Small intestine (tissue), 7 donors: ENCODE results near the gene TMEM120B. TPM values are rescaled to one million over a fixed set of nuclear protein-coding genes. Genes with fewer than 3 reads are reported as not detected.
"Not testable (repeated sequence)": the region's sequence is repeated elsewhere in the genome, so short reads cannot be mapped to it uniquely, and the experiment has no call there.

ENCODE experiments used
- DNase-seq, 2 donors: peaks; one replicate each; pipeline versions ENCODE4 v3.0.0 to v3.0.0-alpha.2; 2013
- FAIRE-seq: peaks from 2 replicates; lab custom pipeline; 2012; peaks lifted over from hg19 to GRCh38; lab: Jason Lieb, UNC
- H3K27ac ChIP-seq, 3 donors: one replicate each; pipeline ENCODE4 v1.5.1; 2013; ENCODE audit warnings: low read length in 2 of 3, mild to moderate bottlenecking in 2 of 3, control low read depth in 1 of 3, inconsistent platforms in 1 of 3, low read depth in 1 of 3, moderate library complexity in 1 of 3
- H3K27me3 ChIP-seq, 3 donors: one replicate each; pipeline ENCODE4 v1.6.1; 2013; ENCODE audit warnings: low read length in 3 of 3, inconsistent platforms in 1 of 3; ENCODE audit not compliant: control insufficient read depth in 3 of 3, insufficient read depth in 3 of 3
- H3K36me3 ChIP-seq, 3 donors: one replicate each; pipeline ENCODE4 v1.6.1; 2013; ENCODE audit warnings: low read length in 3 of 3, inconsistent platforms in 1 of 3, low read depth in 1 of 3, mild to moderate bottlenecking in 1 of 3, moderate library complexity in 1 of 3; ENCODE audit not compliant: control insufficient read depth in 3 of 3, insufficient read depth in 2 of 3
- H3K4me1 ChIP-seq, 3 donors: one replicate each; pipeline ENCODE4 v1.6.1; 2013; ENCODE audit warnings: low read length in 2 of 3, inconsistent platforms in 1 of 3, low read depth in 1 of 3, mild to moderate bottlenecking in 1 of 3, moderate library complexity in 1 of 3; ENCODE audit not compliant: control insufficient read depth in 3 of 3, insufficient read depth in 2 of 3
- H3K4me3 ChIP-seq, 3 donors: one replicate each; pipeline ENCODE4 v1.5.1; 2013; ENCODE audit warnings: low read length in 3 of 3, control low read depth in 1 of 3, inconsistent platforms in 1 of 3, low read depth in 1 of 3, mild to moderate bottlenecking in 1 of 3, moderate library complexity in 1 of 3
- H3K9me3 ChIP-seq, 2 donors: one replicate each; pipeline ENCODE4 v1.6.1; 2013; ENCODE audit warnings: low read depth in 1 of 2, low read length in 1 of 2; ENCODE audit not compliant: control insufficient read depth in 2 of 2, insufficient read depth in 1 of 2
- WGBS, 3 donors: extraction: QIAGEN DNeasy Blood & Tissue Kit; methylation state at CpG; one replicate each; pipeline ENCODE4 v1.1.7; 2013; 5-methylcytosine and 5-hydroxymethylcytosine counted together
- polyA plus RNA-seq, 4 donors: library from polyadenylated mRNA; stranded (reverse) in 3 of 4; unstranded in 1 of 4; fragments of 200-250 nt in 3 of 4; fragments of 120-200 nt in 1 of 4; gene quantifications; one replicate each; pipeline versions ENCODE4 v1.2.1 to v1.2.3, GENCODE V29; 2013
- donor health status: healthy with polysubstance abuse.
- donor health status: control.
- donor health status: control.
- donor health status: Bipolar disorder and iron deficiency.
- donor health status: healthy.

TMEM120B gene
- polyA plus RNA-seq, 4 donors = 2.7 to 11.3 (median 3.6) TPM

- FAIRE-seq (no peak), DNase-seq (peak in 1 of 2 donors; percentile 71)
- peak overlapping the region; percentile 76 to 100 (median 94) for H3K27ac ChIP-seq
- H3K4me3 ChIP-seq = peak overlapping the region in 1 of 3 donors; percentile 30
- peaks cover 0 to 70% (median 5%) of the 10 kb centered on the region in 3 donors for H3K4me1 ChIP-seq
- 54 to 85% (median 69%) methylated on average over 27 to 28 of the region's 28 CpGs for WGBS, 3 donors
- H3K36me3 ChIP-seq = peaks cover 0 to 53% (median 0%) of the 10 kb centered on the region in 3 donors
- no peaks in the 10 kb centered on the region for H3K9me3 ChIP-seq
- no peaks in the 10 kb centered on the region for H3K27me3 ChIP-seq
Observed at GRCh38 chr12:121789800-121790728, 77.5 kb downstream of the TMEM120B start.

GRCh38 chr12:121790785-121791184 lies 78.2 kb downstream of the TMEM120B start:
- Histone ChIP-seq H3K4me3 (peak overlapping the region in 1 of 3 donors; percentile 30), H3K27ac (peak overlapping the region; percentile 69 to 100 (median 94)), H3K36me3 (peaks cover 0 to 60% (median 2%) of the 10 kb centered on the region in 3 donors), H3K4me1 (peaks cover 0 to 77% (median 5%) of the 10 kb centered on the region in 3 donors)
- FAIRE-seq, DNase-seq, H3K27me3 ChIP-seq, H3K9me3 ChIP-seq: not testable (repeated sequence)
- WGBS, 3 donors = 87 to 91% (median 90%) methylated on average over 8 of the region's 8 CpGs

GRCh38 chr12:121791671-121792551 lies 79.4 kb downstream of the TMEM120B start:
- WGBS, 3 donors = 23 to 47% (median 24%) methylated on average over 14 of the region's 14 CpGs
- Histone ChIP-seq H3K4me3 (peak overlapping the region; percentile 72 to 92 (median 84)), H3K4me1 (peaks cover 0 to 81% (median 4%) of the 10 kb centered on the region in 3 donors), H3K36me3 (peaks cover 0 to 62% (median 2%) of the 10 kb centered on the region in 3 donors), H3K27me3 (no peaks in the 10 kb centered on the region), H3K27ac (peak overlapping the region; percentile 73 to 100 (median 99)), H3K9me3 (no peaks in the 10 kb centered on the region)
- FAIRE-seq = no peak
- DNase-seq = peak; percentile 91 to 94

- Histone ChIP-seq H3K4me1 (peaks cover 0 to 85% (median 4%) of the 10 kb centered on the region in 3 donors), H3K9me3 (no peaks in the 10 kb centered on the region), H3K27ac (peak overlapping the region; percentile 73 to 100 (median 99)), H3K4me3 (peak overlapping the region; percentile 72 to 92 (median 84)), H3K27me3 (no peaks in the 10 kb centered on the region), H3K36me3 (peaks cover 0 to 61% (median 2%) of the 10 kb centered on the region in 3 donors)
- FAIRE-seq = no peak
- 12 to 23% (median 17%) methylated on average over 37 to 48 of the region's 48 CpGs for WGBS, 3 donors
- DNase-seq = peak; percentile 58 to 89
Observed at GRCh38 chr12:121792607-121793439, 80.3 kb downstream of the TMEM120B start.

GRCh38 chr12:121793440-121793837 lies 80.9 kb downstream of the TMEM120B start, which contains the start of gene RHOF:
Gene RHOF, minus strand, starts transcription at chr12:121793688. Its CDS starts 55 bp downstream, at chr12:121793633.
- peak within 1 kb of the TSS; percentile 73 to 100 (median 99) for H3K27ac ChIP-seq
- 0 to 2% (median 1%) methylated on average over 26 to 36 of the region's 36 CpGs for WGBS, 3 donors
- DNase-seq (peak; percentile 55 to 71), FAIRE-seq (no peak)
- no peaks in the 10 kb centered on the region for H3K27me3 ChIP-seq
- H3K36me3 ChIP-seq = peaks cover 0 to 61% (median 2%) of the 10 kb centered on the region in 3 donors
- no peaks in the 10 kb centered on the region for H3K9me3 ChIP-seq
- peaks cover 3 to 87% (median 4%) of the 10 kb centered on the region in 3 donors for H3K4me1 ChIP-seq
- H3K4me3 ChIP-seq = peak within 1 kb of the TSS; percentile 72 to 92 (median 84)

- peaks cover 2 to 87% (median 8%) of the 10 kb centered on the region in 3 donors for H3K4me1 ChIP-seq
- H3K4me3 ChIP-seq = peak overlapping the region; percentile 72 to 92 (median 84)
- DNase-seq (peak; percentile 94 to 99), FAIRE-seq (no peak)
- H3K27ac ChIP-seq = peak overlapping the region; percentile 73 to 100 (median 99)
- no peaks in the 10 kb centered on the region for H3K9me3 ChIP-seq
- peaks cover 2 to 61% (median 2%) of the 10 kb centered on the region in 3 donors for H3K36me3 ChIP-seq
- H3K27me3 ChIP-seq = no peaks in the 10 kb centered on the region
- 0 to 1% (median 1%) methylated on average over 52 to 59 of the region's 59 CpGs for WGBS, 3 donors
Observed at GRCh38 chr12:121793838-121794533, 81.4 kb downstream of the TMEM120B start.

- Histone ChIP-seq H3K9me3 (no peaks in the 10 kb centered on the region), H3K27ac (peak overlapping the region; percentile 69 to 100 (median 89)), H3K4me1 (peaks cover 2 to 86% (median 9%) of the 10 kb centered on the region in 3 donors), H3K4me3 (peak overlapping the region in 2 of 3 donors; percentile 1 to 32), H3K36me3 (peaks cover 2 to 59% (median 2%) of the 10 kb centered on the region in 3 donors), H3K27me3 (no peaks in the 10 kb centered on the region)
- FAIRE-seq = no peak
- no peak for DNase-seq
- 1 to 2% (median 1%) methylated on average over 13 of the region's 13 CpGs for WGBS, 3 donors
Observed at GRCh38 chr12:121794534-121795033, 82.0 kb downstream of the TMEM120B start.
